NCI-H2196 (cell line): ENCODE data around the gene WDR44.
A peak's percentile ranks its signal among the peaks of the same experiment; 100 is the strongest.
"Not testable (repeated sequence)": the region's sequence is repeated elsewhere in the genome, so short reads cannot be mapped to it uniquely, and the experiment has no call there.

Source experiments
- DNase-seq: peaks from one replicate; lab custom pipeline; 2025; ENCODE audit not compliant: unreplicated experiment; lab: John Stamatoyannopoulos, UW

WDR44 gene

DNA sequence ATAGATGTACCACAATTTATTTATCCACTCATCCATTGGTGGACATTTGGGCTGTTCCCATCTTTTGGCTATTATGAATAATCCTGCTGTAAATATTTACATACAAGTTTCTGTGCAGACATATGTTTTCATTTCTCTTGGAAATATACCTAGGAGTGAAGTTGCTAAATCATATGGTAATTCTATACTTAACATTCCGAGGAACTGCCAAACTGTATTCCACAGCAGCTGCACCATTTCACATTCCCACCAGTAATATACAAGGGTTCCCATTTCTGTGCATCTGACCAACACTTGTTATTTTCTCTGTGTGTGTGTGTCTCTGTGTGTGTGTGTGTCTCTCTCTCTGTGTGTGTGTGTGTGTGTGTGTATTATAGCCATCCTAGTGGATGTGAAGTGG lies 134.3 kb downstream of the WDR44 start:
- no peak for DNase-seq

DNA sequence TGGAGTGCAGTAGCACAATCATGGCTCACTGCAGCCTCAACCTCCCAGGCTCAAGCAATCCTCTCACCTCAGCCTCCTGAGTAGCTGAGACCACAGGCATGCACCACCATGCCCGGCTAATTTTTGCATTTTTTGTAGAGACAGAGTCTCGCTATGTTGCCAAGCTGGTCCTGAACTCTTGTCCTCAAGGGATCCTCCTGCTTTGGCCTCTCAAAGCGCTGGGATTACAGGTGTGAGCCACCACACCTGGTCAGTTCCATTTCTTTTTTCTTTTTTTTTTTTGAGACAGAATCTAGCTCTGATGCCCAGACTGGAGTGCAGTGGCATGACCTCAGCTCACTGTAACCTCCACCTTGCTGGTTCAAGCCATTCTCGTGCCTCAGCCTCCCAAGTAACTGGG lies 136.5 kb downstream of the WDR44 start:
- DNase-seq: not testable (repeated sequence)

- DNase-seq: no peak
Measured at GRCh38 chrX:118484216-118484903, 138.5 kb downstream of the WDR44 start.

DNA sequence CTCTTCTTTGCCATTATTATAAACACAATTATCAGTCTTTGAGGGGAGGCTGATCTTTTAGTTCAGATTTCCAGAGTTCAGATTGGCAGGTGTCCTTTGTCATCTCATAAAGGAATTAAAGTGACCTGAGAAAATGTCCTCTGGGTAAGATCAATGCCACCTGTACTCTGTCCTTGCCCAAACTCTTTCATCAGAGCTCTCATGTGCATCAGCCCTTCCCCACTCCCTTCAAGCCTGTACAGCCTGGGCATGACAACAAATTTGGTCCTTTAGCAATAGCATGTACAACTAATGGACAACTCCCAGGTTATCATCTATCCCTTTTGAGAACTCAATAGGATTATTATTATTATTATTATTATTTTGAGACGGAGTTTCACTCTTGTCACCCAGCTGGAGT lies 140.8 kb downstream of the WDR44 start:
- not testable (repeated sequence) for DNase-seq

DNA sequence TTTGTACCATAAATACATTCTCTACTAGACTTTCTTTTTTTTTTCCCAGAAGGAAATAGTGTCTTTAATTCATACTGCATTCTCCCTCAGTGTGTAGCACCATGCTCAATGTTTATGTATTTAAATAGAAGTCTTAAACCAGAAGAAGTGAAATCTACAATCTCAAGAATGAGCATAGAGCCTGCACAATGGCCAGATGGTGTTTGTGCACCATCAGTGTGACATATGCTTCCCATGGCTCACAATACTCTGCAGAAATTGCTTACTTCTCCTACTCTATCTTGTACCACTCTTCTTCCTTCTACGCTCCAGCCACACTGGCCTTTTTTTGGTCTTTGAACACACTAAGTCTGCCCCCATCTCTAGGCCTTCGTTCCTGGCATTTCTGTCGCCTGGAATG lies 147.1 kb downstream of the WDR44 start:
- DNase-seq: no peak

- DNase-seq: no peak
Measured at GRCh38 chrX:118493653-118494297, 147.9 kb downstream of the WDR44 start.

DNA sequence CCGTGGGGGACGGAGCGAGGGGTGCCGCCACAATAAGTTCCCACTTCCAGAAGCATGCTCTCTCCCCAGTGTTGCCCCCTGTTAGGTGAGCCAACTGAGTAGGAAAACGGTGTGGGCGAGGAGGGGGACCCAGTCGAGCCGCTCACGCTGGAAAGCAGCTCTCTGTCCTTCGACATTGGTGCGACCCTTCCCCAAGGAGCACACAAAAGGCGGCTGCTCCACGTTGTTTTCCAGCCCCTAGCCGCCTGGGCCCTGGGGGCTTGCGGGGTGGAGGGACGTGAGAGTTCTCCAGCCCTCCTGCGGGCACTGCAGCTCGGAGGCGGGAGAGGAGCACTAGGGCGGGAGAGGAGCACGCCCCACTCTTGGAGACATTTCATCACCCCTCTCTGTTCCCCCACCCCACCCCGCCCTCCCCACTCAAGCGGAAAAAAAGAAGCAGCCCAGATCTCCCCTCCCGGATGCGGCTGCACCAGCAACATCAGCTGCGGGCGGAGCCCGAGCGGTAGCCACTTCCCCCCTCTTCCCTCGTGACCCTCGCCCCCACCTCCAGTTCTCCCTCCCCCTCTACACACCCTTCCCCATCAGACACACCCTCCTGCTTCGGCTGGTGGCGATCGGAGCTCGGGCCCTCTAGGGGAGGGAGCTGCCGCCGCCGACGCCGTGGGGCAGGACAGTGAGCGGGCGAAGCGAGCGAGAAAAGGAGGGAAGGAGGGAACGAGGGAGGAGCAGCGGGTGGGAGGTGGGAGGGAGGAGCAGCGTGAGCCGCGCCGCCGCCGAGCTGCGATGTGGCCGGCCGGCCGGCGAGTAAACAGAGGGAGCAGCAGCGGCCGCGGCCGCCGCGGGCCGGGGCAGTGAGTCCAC lies 149.4 kb downstream of the WDR44 start, which contains the start of gene DOCK11:
Gene DOCK11 (plus strand): TSS at position 755 of the 861 bp plus-strand sequence. CDS start 157 bp downstream, outside the sequence.
- peak; percentile 31 for DNase-seq

DNA sequence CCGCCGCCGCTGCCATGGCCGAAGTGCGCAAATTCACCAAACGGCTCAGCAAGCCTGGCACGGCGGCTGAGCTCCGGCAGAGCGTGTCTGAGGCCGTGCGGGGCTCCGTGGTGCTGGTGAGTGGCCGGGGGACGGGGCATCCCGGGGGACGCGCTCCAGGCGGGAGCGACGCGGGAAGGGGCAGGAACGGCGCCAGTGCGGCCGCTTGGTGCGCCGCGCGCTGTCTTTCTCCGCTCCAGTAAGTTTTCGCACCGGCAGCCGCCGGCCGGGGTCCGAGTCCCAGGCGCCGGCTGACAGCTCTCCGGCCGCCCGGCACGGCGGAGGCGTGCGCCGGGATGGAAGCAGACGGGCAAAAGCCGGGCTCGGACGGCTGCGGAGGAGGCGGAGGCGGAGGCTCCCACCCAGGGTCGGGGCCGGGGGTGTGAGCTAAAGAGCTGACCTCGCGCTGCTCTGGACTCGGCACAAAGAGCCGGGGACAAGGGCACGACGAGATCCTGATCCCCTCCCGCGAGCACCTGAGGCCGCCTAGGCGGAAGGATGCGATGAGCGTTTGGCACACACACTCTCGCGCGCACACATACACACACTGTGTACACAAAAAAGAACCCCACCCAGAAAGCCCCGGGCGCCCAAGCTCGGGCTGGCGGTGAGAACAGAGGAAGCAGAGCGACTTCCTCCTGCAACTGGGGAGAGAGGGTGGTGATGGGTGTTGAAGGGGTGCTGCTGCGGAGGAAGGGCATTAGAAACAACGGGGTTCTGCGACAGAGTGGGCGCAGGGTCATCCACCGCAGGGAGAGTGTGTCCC lies 150.3 kb downstream of the WDR44 start:
- DNase-seq: no peak

GRCh38 chrX:118496763-118497079 lies 150.8 kb downstream of the WDR44 start:
- DNase-seq: no peak

DNA sequence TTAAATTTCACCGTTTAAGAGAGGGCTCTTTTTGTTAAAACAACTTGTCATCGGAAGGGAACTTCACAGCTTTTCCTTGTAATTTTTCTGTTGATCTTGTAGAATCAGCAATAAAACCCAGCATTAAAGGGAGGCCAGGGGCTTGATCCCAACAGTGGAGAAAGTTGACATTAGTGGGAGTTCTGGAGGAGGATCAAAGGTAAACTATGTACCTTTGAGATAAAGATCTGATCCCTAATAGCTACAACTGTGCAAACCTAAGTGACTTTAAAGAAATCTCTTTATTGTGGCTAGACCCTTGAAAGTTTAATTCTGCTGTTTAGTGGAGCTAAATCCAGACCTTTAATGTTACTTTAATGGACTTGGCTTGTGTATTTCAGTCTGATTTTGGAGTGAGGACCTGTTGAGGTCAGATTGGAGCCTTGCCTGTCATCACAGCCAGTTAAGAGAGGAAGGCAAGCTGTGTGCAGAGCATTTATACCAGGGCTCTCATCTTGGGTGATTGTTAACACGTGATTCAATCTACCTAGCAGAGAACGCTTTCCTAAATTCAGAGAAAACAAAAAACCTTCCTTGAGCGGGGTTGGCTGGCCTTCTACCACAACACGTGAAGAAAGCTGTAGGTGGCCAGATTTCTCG lies 151.4 kb downstream of the WDR44 start:
- DNase-seq: no peak

GRCh38 chrX:118498351-118498750 lies 152.4 kb downstream of the WDR44 start:
- DNase-seq: no peak

DNA sequence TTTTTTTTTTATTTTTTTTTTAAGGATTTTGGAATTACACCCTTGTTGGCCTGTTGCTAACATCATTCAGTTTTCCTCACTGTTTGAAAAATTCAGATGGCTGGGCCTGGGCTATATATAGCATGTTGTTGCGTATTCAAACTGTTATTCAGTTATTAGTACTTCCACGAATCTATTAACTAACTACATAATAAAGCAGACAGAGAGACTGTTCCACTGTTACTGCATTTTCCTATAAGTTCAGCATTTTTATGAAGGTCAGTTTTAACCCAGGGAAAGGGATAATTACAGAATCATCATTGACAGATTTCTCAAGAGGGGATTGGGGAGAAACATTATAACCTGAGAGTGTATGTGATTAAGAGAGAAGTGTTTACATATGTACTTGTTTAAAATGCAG lies 152.8 kb downstream of the WDR44 start:
- DNase-seq: no peak

DNA sequence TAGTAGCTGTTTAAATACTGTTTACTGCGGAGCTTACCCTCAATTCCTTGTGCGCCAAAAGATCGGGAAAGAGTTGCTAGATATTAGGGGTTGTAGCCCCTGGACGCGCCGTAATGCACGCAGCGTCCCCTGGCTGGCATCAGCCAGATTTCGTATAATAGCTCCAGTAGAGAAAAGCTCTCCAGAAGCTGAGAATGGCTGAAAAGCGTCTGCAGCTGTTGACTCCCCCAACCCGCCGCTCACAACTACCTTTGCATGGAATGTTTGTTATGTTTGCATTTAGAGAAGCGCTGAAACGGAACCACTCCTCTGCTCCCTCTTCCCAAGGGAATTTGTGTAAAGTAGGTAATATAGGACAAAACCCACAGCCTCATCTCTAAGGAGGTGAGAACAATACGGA lies 153.4 kb downstream of the WDR44 start:
- DNase-seq: no peak
